Dedifferentiated amniotic fluid mesenchymal stem cell (primary cell): ENCODE measurements around the gene PPP2R3A.
"Not testable (repeated sequence)": the region's sequence is repeated elsewhere in the genome, so short reads cannot be mapped to it uniquely, and the experiment has no call there.

Experiments used
- DNase-seq: peaks from one replicate; pipeline ENCODE4 v3.0.0-alpha.2; 2016; ENCODE audit errors: extremely low spot score

Gene PPP2R3A

DNA sequence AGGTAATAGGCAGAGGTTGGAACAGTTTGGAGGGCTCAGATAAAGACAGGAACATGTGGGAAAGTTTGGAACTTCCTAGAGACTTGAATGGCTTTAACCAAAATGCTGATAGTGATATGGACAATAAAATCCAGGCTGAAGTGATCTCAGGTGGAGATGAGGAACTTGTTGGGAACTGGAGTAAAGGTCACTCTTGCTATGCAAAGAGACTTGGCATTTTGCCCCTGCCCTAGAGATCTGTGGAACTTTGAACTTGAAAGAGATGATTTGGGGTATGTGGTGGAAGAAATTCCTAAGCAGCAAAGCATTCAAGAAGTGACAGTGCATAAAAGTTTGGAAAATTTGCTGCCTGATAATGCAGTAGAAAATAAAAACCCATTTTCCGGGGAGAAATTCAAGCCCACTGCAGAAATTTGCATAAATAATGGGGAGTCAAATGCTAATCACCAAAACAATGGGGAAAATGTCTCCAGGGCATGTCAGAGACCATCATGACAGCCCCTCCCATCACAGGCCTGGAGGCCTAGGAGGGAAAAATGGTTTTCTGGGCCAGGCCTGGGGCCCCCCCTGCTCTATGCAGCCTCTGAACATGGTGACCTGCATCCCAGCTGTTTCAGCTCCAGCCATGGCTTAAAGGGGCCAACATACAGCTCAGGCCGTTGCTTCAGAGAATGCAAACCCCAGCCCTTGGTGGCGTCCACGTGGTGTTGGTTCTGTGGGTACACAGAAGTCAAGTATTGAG, 118.3 kb downstream of the PPP2R3A start:
- not testable (repeated sequence) for DNase-seq

DNA sequence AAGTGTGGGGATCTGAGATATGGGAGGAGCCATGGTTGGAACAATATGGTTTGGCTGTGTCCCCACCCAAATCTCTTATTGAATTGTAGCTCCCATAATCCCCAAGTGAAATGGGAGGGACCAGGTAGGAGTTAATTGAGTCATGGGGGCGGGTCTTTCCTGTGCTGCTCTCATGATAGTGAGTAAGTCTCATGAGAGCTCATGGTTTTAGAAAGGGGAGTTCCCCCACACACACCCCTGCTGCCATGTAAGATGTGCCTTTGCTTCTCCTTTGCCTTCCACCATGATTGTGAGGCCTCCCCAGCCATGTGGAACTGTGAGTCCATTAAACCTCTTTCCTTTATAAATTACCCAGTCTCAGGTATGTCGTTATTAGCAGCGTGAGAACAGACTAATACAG, 119.5 kb downstream of the PPP2R3A start:
- DNase-seq, result not testable (repeated sequence)

GRCh38 chr3:136093771-136094170, 128.2 kb downstream of the PPP2R3A start:
- no peak for DNase-seq

- no peak for DNase-seq
These were observed 139.5 kb downstream of the PPP2R3A start for GRCh38 chr3:136105044-136105443.

GRCh38 chr3:136106101-136106500, 140.6 kb downstream of the PPP2R3A start:
- DNase-seq, result no peak

GRCh38 chr3:136109499-136109898, 144.0 kb downstream of the PPP2R3A start:
- DNase-seq, result no peak

DNA sequence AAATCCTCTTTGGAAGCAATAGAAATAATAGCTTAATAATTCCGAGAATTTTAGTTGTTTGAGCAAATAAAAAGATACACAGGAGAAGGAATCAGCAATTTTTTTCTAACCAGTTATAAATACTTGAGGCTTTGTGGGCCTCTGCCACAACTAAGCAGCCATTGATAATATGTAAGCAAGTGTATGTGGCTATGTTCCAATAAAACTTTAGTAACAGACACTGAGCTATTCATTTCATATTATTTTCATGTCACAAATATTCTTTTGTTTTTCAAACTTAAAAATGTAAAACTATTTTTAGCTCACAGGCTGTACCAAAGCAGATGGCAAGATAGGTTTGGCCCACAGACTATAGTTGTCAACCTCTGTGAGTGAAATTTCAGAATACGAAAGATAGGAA, 145.0 kb downstream of the PPP2R3A start:
- no peak for DNase-seq

DNA sequence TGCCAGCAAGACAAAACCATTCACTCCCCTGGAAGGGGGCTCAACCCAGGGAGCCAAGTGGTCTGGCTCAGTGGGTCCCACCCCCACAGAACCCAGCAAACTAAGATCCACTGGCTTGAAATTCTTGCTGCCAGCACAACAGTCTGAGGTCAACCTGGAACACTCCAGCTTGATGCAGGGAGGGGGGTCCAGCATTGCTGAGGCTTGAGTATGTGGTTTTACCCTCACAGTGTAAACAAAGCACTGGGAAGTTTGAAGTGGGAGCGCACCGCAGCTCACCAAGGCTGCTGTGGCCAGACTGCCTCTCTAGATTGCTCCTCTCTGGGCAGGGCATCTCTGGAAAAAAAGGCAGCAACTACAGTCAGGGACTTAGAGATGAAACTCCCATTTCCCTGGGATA, 148.9 kb downstream of the PPP2R3A start:
- no peak for DNase-seq

DNA sequence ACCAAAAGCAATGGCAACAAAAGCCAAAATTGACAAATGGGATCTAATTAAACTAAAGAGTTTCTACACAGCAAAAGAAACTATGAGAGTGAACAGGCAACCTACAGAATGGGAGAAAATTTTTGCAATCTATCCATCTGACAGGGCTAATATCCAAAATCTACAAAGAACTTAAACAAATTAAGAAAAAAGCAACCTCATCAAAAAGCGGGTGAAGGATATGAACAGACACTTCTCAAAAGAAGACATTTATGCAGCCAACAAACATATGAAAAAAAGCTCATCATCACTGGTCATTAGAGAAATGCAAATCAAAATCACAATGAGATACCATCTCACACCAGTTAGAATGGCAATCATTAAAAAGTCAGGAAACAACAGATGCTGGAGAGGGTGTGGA, 153.8 kb downstream of the PPP2R3A start:
- not testable (repeated sequence) for DNase-seq

DNA sequence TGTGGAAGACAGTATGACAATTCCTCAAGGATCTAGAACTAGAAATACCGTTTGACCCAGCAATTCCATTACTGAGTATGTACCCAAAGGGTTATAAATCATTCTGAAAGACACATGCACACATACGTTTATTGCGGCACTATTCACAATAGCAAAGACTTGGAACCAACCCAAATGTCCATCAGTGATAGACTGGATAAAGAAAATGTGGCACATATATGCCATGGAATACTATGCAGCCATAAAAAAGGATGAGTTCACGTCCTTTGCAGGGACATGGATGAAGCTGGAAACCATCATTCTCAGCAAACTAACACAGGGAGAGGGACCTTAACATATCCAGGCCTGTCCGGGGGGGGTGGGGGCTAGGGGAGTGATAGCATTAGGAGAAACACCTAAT, 154.3 kb downstream of the PPP2R3A start:
- DNase-seq, result not testable (repeated sequence)

GRCh38 chr3:136120373-136121348, 155.1 kb downstream of the PPP2R3A start:
- DNase-seq, result no peak

- no peak for DNase-seq
These were observed 156.5 kb downstream of the PPP2R3A start for GRCh38 chr3:136122006-136122405.

- not testable (repeated sequence) for DNase-seq
These were observed 166.1 kb downstream of the PPP2R3A start for GRCh38 chr3:136131647-136132046.

DNA sequence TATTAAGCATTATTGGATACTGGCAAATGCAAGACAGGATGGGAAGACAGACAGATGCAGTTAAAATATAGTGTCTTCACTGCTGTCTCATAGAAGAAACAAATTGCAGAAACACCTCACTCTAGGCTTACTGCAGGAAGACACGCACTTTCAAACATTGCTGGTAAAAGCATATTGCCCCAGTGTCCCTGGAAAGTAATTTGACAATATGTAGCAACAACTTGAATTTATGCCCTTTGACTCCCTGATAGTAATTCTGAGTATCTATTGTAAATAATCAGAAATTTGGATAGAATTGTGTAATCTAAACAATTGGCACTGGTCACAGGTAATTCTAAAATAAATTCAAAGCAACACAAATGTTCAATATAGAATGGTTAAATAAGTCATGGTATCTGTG, 168.6 kb downstream of the PPP2R3A start:
- no peak for DNase-seq

GRCh38 chr3:136135039-136135802, 169.7 kb downstream of the PPP2R3A start:
- no peak for DNase-seq

- no peak for DNase-seq
These were observed 170.9 kb downstream of the PPP2R3A start for GRCh38 chr3:136136454-136136853.

GRCh38 chr3:136141291-136141785, 175.8 kb downstream of the PPP2R3A start:
- DNase-seq, result no peak

DNA sequence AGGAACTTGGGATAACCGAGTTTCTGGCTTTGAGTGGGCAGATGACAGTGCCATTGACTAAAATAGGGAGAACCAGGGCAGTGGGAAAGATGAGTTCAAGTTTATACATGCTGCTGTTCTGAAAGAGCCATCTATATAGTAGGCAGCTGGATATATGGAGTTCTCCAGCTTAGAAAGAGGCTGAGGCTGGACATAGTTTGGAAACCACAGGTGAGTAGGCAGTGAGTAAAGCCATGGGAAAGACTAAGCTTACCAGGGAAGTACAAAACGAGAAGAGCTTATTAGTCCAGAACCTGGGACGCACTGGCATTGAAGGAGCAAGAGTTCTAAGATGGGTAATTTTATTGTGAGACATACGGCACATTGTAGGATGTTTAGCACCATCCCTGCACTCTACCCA, 176.4 kb downstream of the PPP2R3A start:
- no peak for DNase-seq

GRCh38 chr3:136142592-136142991, 177.1 kb downstream of the PPP2R3A start:
- DNase-seq, result peak; percentile 45

- not testable (repeated sequence) for DNase-seq
These were observed 178.9 kb downstream of the PPP2R3A start for GRCh38 chr3:136144397-136144796.

- DNase-seq, result no peak
These were observed 181.6 kb downstream of the PPP2R3A start for GRCh38 chr3:136146981-136147729.
